Cardiac fibroblast (primary cell): ENCODE results near the gene ABLIM2.

Source experiments
- DNase-seq, 2 donors: peaks; one replicate each; pipeline versions ENCODE4 v3.0.0 to v3.0.0-alpha.2; 2010; ENCODE audit warnings: low read depth in 2 of 2
- H3K4me3 ChIP-seq, 2 donors: replicated peaks in 1 of 2; 1 replicate in 1 of 2; 2 replicates in 1 of 2; pipeline ENCODE4 v1.5.1; 2011; ENCODE audit warnings: low read depth in 2 of 2, low read length in 2 of 2, mild to moderate bottlenecking in 2 of 2, moderate library complexity in 1 of 2
- CTCF ChIP-seq: IDR thresholded peaks from one replicate; pipeline ENCODE4 v1.5.1; 2011; ENCODE audit warnings: low read depth, mild to moderate bottlenecking, low read length, inconsistent platforms

Gene ABLIM2

DNA sequence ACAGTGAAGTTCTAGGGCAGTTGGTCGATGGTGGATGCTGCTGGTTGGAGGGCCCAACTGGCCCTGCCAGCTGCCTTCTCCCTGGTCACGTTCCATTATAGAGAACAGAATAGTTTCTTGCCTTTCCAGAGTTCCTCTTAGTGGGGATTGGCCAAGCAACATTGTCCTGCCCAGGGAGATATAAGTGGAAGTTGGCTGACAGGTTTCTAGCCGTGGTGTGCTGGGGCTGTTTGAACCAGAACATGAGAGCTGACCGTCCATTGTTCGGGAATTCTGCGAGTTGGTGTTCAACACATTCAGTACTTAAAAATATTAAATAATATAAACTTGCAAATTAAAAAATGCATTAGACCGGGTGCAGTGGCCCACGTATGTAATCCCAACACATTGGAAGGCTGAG, 215.4 kb downstream of the ABLIM2 start:
- no peak overlapping the region for H3K4me3 ChIP-seq
- no peak for DNase-seq
- TF ChIP-seq CTCF, result no peak

DNA sequence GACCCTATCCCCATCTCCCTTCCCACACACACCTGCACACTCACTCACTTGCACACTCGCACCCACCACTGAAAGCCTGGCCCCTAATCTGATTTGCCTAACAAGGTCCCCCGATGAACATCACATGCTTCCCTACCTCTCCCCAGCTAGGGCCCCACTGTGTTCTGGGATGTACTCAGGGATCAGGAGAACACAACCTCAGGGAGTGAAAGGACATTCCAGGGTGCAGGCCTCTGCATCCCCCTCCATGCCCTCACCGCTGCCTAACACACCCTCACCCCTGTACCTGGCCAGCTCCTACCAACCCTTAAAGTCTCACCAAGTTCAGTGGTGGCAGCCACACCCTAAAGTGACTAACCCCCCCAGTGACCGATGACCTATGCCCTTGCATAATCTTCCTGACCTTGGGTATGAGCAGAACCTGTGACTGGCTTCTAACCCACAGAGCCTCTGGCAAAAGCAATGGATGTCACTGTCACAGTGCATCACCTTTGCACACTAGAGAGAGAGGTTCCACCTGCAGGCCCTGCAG, 216.6 kb downstream of the ABLIM2 start:
- no peak overlapping the region for H3K4me3 ChIP-seq
- DNase-seq, result no peak
- no peak for TF ChIP-seq CTCF

DNA sequence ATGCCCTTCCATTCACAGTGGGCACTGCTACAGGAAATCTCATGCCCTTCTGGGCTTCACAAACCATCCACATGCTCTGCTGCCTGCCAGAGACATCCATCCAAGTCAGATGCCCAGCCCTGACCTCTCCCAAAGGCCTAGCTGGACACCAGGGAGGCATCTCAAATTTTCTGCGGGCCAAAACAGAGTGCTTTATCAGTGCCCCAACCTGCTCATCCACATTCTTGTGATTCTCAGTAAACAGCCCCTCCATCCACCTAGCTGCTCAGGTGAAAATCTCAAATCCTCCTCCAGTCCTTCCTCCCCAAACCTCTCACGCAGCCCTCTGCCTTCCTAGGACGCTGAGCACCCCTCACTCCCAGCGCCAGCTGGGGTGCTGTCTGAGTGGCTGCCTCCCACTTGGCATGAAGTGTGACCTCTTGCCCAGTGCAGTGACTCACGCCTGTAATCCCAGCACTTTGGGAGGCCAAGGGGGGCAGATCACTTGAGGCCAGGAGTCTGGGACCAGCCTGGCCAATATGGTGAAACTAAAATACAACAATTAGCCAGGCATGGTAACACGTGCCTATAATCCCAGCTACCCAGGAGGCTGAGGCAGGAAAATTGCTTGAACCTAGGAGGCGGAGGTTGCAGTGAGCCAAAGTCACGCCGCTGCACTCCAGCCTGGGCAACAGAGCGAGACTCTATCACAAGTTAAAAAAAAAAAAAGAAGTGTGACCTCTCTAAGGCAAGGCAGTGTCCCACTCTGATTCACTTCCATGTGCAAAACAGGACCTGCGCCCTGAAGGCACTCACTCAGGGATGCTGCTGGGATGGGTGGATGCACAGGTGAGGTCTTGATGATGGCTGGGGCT, 217.3 kb downstream of the ABLIM2 start:
- no peak for DNase-seq
- TF ChIP-seq CTCF, result no peak

DNA sequence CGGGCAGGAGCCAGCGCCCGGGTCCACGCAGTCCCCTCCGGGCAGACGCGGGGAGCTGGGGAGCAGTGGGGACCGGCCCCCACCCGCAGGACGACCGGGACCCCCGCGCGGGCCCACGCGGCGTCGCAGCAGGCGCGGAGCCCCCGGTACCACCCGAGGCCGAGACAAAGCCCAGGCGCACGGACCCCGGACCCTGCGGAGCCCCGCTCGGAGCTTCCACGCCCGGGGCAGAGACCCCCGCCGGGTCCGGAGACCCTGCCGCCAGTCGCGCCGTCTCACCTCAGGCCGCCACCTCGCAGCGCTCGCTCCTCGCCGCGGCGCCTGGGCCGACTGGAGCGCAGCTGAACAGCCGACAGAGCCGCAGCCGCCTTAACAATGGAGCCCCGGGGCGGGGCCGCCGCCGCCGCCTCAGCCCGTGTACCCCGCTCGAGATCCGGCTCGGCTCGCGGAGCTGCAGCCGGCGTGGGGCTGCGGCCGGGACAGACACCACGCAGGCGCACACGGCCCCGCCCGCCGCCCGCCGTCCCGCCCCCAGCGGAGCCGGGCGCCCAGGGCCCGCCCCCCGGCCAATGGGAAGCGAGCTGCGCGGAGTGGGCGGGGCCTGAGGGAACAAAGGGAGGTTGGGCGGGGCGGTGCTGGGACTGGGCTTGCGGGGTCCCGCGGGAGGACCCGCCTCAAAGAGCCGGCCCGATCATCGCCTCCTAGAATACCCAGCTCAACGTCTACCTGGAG, 219.1 kb downstream of the ABLIM2 start, which contains the start of gene AFAP1:
Gene AFAP1, minus strand, starts transcription at position 485 of the 732 bp plus-strand sequence. CDS start 67,783 bp downstream, outside the sequence.
- peak within 1 kb of the TSS; percentile 88 to 90 for H3K4me3 ChIP-seq
- DNase-seq, result peak; percentile 77 to 92
- no peak for TF ChIP-seq CTCF

More for the DNA sequence above, 217.3 kb downstream of the ABLIM2 start:
- no peak overlapping the region for H3K4me3 ChIP-seq

- DNase-seq, result peak; percentile 40 to 63
- H3K4me3 ChIP-seq, result peak overlapping the region; percentile 88 to 90
- TF ChIP-seq CTCF, result no peak
These were observed 219.8 kb downstream of the ABLIM2 start for GRCh38 chr4:7938609-7939376.

GRCh38 chr4:7938266-7938608, 220.4 kb downstream of the ABLIM2 start:
- DNase-seq, result no peak
- TF ChIP-seq CTCF, result no peak
- H3K4me3 ChIP-seq, result peak overlapping the region; percentile 88 to 90
